Endometrial microvascular endothelial cells (primary cell): Measurements from ENCODE around the gene PRDM1. TPM values are rescaled to one million over a fixed set of nuclear protein-coding genes. Genes with fewer than 3 reads are reported as not detected.

Experiments used
- in situ Hi-C: cut with HindIII; loops from 2 replicates; pipeline ENCODE4 v1.10.0; 2017; ENCODE audit warnings: low sequenced_read_pairs, low pct_unique_long_range_greater_than_20kb; ENCODE audit errors: inconsistent ontology term
- total RNA-seq: library from RNA; depleted of rRNA; stranded (reverse); fragments of >200 nt; gene quantifications from one replicate; pipeline ENCODE4 v1.2.3, GENCODE V29; 2015; ENCODE audit errors: inconsistent ontology term

PRDM1 gene
- 8.0 TPM for total RNA-seq

GRCh38 chr6:106085984-106086813, at the start of gene PRDM1:
PRDM1 (plus strand) TSS chr6:106086336; CDS start chr6:106086554, 218 bp downstream.
- in situ Hi-C loops, result no loop called here

GRCh38 chr6:106037060-106037459, 49.1 kb upstream of the PRDM1 start:
- in situ Hi-C loops, result no loop called here

- in situ Hi-C loops, result no loop called here
These were observed 46.1 kb upstream of the PRDM1 start for GRCh38 chr6:106039897-106040592.

GRCh38 chr6:106044151-106044550, 42.0 kb upstream of the PRDM1 start:
- in situ Hi-C loops, result no loop called here

- in situ Hi-C loops, result no loop called here
These were observed 41.1 kb upstream of the PRDM1 start for GRCh38 chr6:106045077-106045476.

- in situ Hi-C loops, result no loop called here
These were observed 39.9 kb upstream of the PRDM1 start for GRCh38 chr6:106046116-106046853.

- in situ Hi-C loops, result no loop called here
These were observed 39.3 kb upstream of the PRDM1 start for GRCh38 chr6:106046854-106047200.

GRCh38 chr6:106048336-106048735, 37.8 kb upstream of the PRDM1 start:
- in situ Hi-C loops, result no loop called here

- in situ Hi-C loops, result no loop called here
These were observed 35.6 kb upstream of the PRDM1 start for GRCh38 chr6:106050538-106050937.

GRCh38 chr6:106051226-106051625, 34.9 kb upstream of the PRDM1 start:
- in situ Hi-C loops, result no loop called here

GRCh38 chr6:106053484-106054205, 32.5 kb upstream of the PRDM1 start:
- in situ Hi-C loops, result no loop called here

- in situ Hi-C loops, result no loop called here
These were observed 30.6 kb upstream of the PRDM1 start for GRCh38 chr6:106055489-106055888.

- in situ Hi-C loops, result no loop called here
These were observed 29.9 kb upstream of the PRDM1 start for GRCh38 chr6:106056060-106056745.

- in situ Hi-C loops, result no loop called here
These were observed 29.3 kb upstream of the PRDM1 start for GRCh38 chr6:106056746-106057390.

GRCh38 chr6:106059331-106059730, 26.8 kb upstream of the PRDM1 start:
- in situ Hi-C loops, result no loop called here

- in situ Hi-C loops, result no loop called here
These were observed 26.0 kb upstream of the PRDM1 start for GRCh38 chr6:106060167-106060566.

GRCh38 chr6:106063448-106063850, 22.7 kb upstream of the PRDM1 start:
- in situ Hi-C loops, result no loop called here

- in situ Hi-C loops, result no loop called here
These were observed 22.0 kb upstream of the PRDM1 start for GRCh38 chr6:106064142-106064541.
